ENCODE results near the gene ZNF714. TPM values are rescaled to one million over a fixed set of nuclear protein-coding genes. Genes with fewer than 3 reads are reported as not detected.

Gene ZNF714
- total RNA-seq, 1 donor = 5.1 TPM

GRCh38 chr19:21052902-21053301 is 29.1 kb upstream of the ZNF714 start:
- TF ChIP-seq CTCF (IDR thresholded peaks at IDR 0.05; ENCODE audit: extremely low read depth, low read depth, low read length) = no peak
- Histone ChIP-seq H3K27me3 (ENCODE audit: insufficient read depth, low read length) (no peaks in the 10 kb centered on the region), H3K9me3 (ENCODE audit: low read depth, low read length) (peaks cover 4% of the 10 kb centered on the region), H3K4me3 (ENCODE audit: insufficient read depth, low read length) (no peak overlapping the region), H2AFZ (ENCODE audit: low read length) (no peak overlapping the region), H4K20me1 (ENCODE audit: insufficient read depth, low read length) (no peaks in the 10 kb centered on the region), H3K4me2 (ENCODE audit: insufficient read depth, low read length) (no peak overlapping the region), H3K79me2 (ENCODE audit: insufficient read depth, low read length) (peaks cover 5% of the 10 kb centered on the region), H3K4me1 (ENCODE audit: insufficient read depth, low read length) (no peaks in the 10 kb centered on the region), H3K36me3 (ENCODE audit: insufficient read depth, low read length) (peaks cover 45% of the 10 kb centered on the region), H3K27ac (ENCODE audit: low read depth, low read length) (no peak overlapping the region)
- DNase-seq (ENCODE audit: insufficient read length, low spot score, missing footprints) = no peak

DNA sequence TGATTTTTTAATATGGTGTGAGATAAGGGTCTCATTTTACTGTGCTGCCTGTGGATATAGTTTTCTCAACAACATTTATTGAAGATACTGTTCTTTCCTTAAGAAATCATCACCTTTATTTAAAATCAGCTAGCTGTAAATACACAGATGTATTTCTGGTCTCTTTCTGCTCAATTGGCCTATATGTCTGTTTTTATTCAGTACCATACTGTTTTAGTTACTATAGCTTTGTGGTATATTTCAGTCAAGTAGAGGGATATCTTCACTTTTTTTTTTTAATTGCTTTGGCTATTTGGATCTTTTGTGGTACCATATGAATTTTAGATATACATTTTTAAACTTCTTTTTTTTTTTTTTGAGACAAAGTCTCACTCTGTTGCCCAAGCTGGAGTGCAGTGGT is 16.7 kb upstream of the ZNF714 start:
- Histone ChIP-seq H3K79me2 (ENCODE audit: insufficient read depth, low read length) (no peaks in the 10 kb centered on the region), H3K4me3 (ENCODE audit: insufficient read depth, low read length) (no peak overlapping the region), H3K36me3 (ENCODE audit: insufficient read depth, low read length) (peaks cover 18% of the 10 kb centered on the region), H4K20me1 (ENCODE audit: insufficient read depth, low read length) (no peaks in the 10 kb centered on the region), H2AFZ (ENCODE audit: low read length) (no peak overlapping the region), H3K27me3 (ENCODE audit: insufficient read depth, low read length) (no peaks in the 10 kb centered on the region), H3K4me2 (ENCODE audit: insufficient read depth, low read length) (no peak overlapping the region), H3K27ac (ENCODE audit: low read depth, low read length) (no peak overlapping the region), H3K4me1 (ENCODE audit: insufficient read depth, low read length) (no peaks in the 10 kb centered on the region), H3K9me3 (ENCODE audit: low read depth, low read length) (no peaks in the 10 kb centered on the region)
- DNase-seq (ENCODE audit: insufficient read length, low spot score, missing footprints) = no peak
- no peak for TF ChIP-seq CTCF (IDR thresholded peaks at IDR 0.05; ENCODE audit: extremely low read depth, low read depth, low read length)

DNA sequence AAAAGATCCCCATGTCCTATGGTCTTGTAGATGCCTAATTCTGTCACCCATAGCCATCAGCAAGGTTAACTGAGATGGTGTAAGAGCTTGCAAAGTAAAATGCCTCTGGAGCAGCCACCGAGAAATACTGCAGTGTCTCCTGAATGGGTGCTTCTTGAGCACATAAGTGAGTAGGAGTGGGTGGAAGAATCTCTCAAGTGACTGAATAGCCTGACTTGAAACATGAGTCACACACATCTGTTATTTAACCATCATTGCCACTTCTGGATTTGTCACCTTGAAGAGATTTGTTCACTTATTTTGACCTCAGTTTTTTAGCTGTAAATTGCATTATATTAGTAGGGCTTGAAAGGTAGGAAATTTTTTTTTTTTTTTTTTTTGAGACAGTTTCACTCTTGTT is 2.3 kb downstream of the ZNF714 start:
- H3K4me3 ChIP-seq (ENCODE audit: insufficient read depth, low read length) = no peak overlapping the region
- peak overlapping the region; percentile 7 for H3K27ac ChIP-seq (ENCODE audit: low read depth, low read length)
- DNase-seq (ENCODE audit: insufficient read length, low spot score, missing footprints) = peak; percentile 53

GRCh38 chr19:21087871-21088270 is 5.9 kb downstream of the ZNF714 start:
- TF ChIP-seq CTCF (IDR thresholded peaks at IDR 0.05; ENCODE audit: extremely low read depth, low read depth, low read length) = no peak
- Histone ChIP-seq H3K4me1 (ENCODE audit: insufficient read depth, low read length) (peaks cover 13% of the 10 kb centered on the region), H3K79me2 (ENCODE audit: insufficient read depth, low read length) (peaks cover 4% of the 10 kb centered on the region), H3K9me3 (ENCODE audit: low read depth, low read length) (no peaks in the 10 kb centered on the region), H3K27ac (ENCODE audit: low read depth, low read length) (no peak overlapping the region), H4K20me1 (ENCODE audit: insufficient read depth, low read length) (no peaks in the 10 kb centered on the region), H2AFZ (ENCODE audit: low read length) (no peak overlapping the region), H3K36me3 (ENCODE audit: insufficient read depth, low read length) (peaks cover 3% of the 10 kb centered on the region), H3K4me2 (ENCODE audit: insufficient read depth, low read length) (no peak overlapping the region), H3K27me3 (ENCODE audit: insufficient read depth, low read length) (no peaks in the 10 kb centered on the region), H3K4me3 (ENCODE audit: insufficient read depth, low read length) (no peak overlapping the region)
- DNase-seq (ENCODE audit: insufficient read length, low spot score, missing footprints) = no peak

More for the DNA sequence above, 2.3 kb downstream of the ZNF714 start:
- Histone ChIP-seq H4K20me1 (ENCODE audit: insufficient read depth, low read length) (no peaks in the 10 kb centered on the region), H3K4me1 (ENCODE audit: insufficient read depth, low read length) (peaks cover 13% of the 10 kb centered on the region), H3K36me3 (ENCODE audit: insufficient read depth, low read length) (no peaks in the 10 kb centered on the region), H3K4me2 (ENCODE audit: insufficient read depth, low read length) (no peak overlapping the region), H3K9me3 (ENCODE audit: low read depth, low read length) (no peaks in the 10 kb centered on the region), H3K27me3 (ENCODE audit: insufficient read depth, low read length) (no peaks in the 10 kb centered on the region), H3K79me2 (ENCODE audit: insufficient read depth, low read length) (peaks cover 4% of the 10 kb centered on the region), H2AFZ (ENCODE audit: low read length) (no peak overlapping the region)
- TF ChIP-seq CTCF (IDR thresholded peaks at IDR 0.05; ENCODE audit: extremely low read depth, low read depth, low read length) = no peak
